HFFc6 (cell line): Measurements from ENCODE around the gene CFAP107. TPM values are rescaled to one million over a fixed set of nuclear protein-coding genes. Genes with fewer than 3 reads are reported as not detected.
"Not testable (repeated sequence)": the region's sequence is repeated elsewhere in the genome, so short reads cannot be mapped to it uniquely, and the experiment has no call there.

Source experiments
- DNase-seq: peaks from one replicate; pipeline ENCODE4 v3.0.0-alpha.2; 2018
- H3K27ac Mint-ChIP-seq: 2 replicates; pipeline ENCODE4 v1.8.0; 2020; ENCODE audit warnings: mild to moderate bottlenecking, mixed read lengths
- H3K27me3 Mint-ChIP-seq: 2 replicates; pipeline ENCODE4 v1.8.0; 2021; ENCODE audit warnings: mild to moderate bottlenecking, moderate library complexity, mixed read lengths; ENCODE audit not compliant: insufficient read depth
- H3K36me3 Mint-ChIP-seq: 2 replicates; pipeline ENCODE4 v1.8.0; 2021; ENCODE audit warnings: low read depth, mixed read lengths
- H3K4me1 Mint-ChIP-seq: 2 replicates; pipeline ENCODE4 v1.8.0; 2020; ENCODE audit warnings: low read depth, mixed read lengths
- H3K4me3 Mint-ChIP-seq: 2 replicates; pipeline ENCODE4 v1.8.0; 2020; ENCODE audit warnings: mild to moderate bottlenecking, moderate library complexity, mixed read lengths
- H3K9me3 Mint-ChIP-seq: 2 replicates; pipeline ENCODE4 v1.8.0; 2020; ENCODE audit warnings: mild to moderate bottlenecking, mixed read lengths
- CTCF ChIP-seq: fragments of 200-600 bp; sonication (generic); IDR thresholded peaks from 2 replicates; pipeline ENCODE4 v1.5.0; 2021; ENCODE audit warnings: antibody characterized with exemption, mild to moderate bottlenecking
- total RNA-seq, 6 experiments: library from RNA; stranded (reverse); fragmentation: NEBNext Ultra II Directional; extraction: Animal tissue kit (Norgen Biotek cat#: 25700); gene quantifications; 2 replicates in 1 of 6; 3 replicates in 5 of 6; pipeline ENCODE4 v1.2.3, GENCODE V29; 2021

The CFAP107 gene
- total RNA-seq, 6 experiments from 2014 or later = not detected

- Mint-ChIP-seq H3K36me3 (no peaks in the 10 kb centered on the region), H3K27me3 (peaks cover 2% of the 10 kb centered on the region; the same call in 1 of the 2 replicates), H3K4me1 (no peaks in the 10 kb centered on the region)
Measured at GRCh38 chr1:12776801-12777557, 31.0 kb downstream of the CFAP107 start.

DNA sequence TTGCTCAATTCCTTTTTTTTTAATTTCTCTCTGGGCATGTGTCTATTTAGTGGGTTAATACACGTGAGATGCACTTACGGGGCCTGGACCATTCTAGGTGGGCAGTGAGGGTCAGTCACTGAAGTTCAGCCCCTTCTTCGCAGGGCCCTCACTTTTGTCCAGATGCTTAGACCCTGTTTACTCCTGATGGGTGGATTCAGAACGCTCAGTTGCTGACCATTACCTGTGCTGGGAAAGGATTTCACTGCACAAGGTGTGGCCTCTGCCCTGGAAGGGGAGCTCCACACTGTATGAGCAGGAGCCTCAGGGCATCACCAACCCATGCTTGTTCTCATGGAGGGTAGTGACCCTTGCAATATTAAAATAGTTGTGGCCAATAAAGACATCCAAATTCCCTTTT is 32.1 kb downstream of the CFAP107 start:
- no peak for DNase-seq
- Mint-ChIP-seq H3K9me3 (peaks cover 35% of the 10 kb centered on the region), H3K27ac (no peak overlapping the region), H3K36me3 (no peaks in the 10 kb centered on the region), H3K4me1 (no peaks in the 10 kb centered on the region), H3K27me3 (peaks cover 2% of the 10 kb centered on the region; the same call in 1 of the 2 replicates), H3K4me3 (no peak overlapping the region)
- TF ChIP-seq CTCF = no peak

More at GRCh38 chr1:12776801-12777557, 31.0 kb downstream of the CFAP107 start:
- Mint-ChIP-seq H3K9me3 (peaks cover 41% of the 10 kb centered on the region), H3K4me3 (no peak overlapping the region), H3K27ac (no peak overlapping the region)
- TF ChIP-seq CTCF = no peak
- no peak for DNase-seq

GRCh38 chr1:12778907-12779306 is 32.9 kb downstream of the CFAP107 start:
- no peak overlapping the region for H3K4me3 Mint-ChIP-seq
- DNase-seq = no peak
- TF ChIP-seq CTCF = no peak
- H3K27ac Mint-ChIP-seq = no peak overlapping the region
- no peaks in the 10 kb centered on the region for H3K4me1 Mint-ChIP-seq
- H3K36me3 Mint-ChIP-seq = no peaks in the 10 kb centered on the region
- H3K27me3 Mint-ChIP-seq = 0 out of 2 replicates have a peak, but pooled peaks cover 2% of the 10 kb centered on the region
- H3K9me3 Mint-ChIP-seq = peaks cover 29% of the 10 kb centered on the region

GRCh38 chr1:12781488-12781887 is 35.5 kb downstream of the CFAP107 start:
- not testable (repeated sequence) for H3K27ac Mint-ChIP-seq, H3K27me3 Mint-ChIP-seq

GRCh38 chr1:12783783-12784182 is 37.8 kb downstream of the CFAP107 start:
- peak; percentile 50 for TF ChIP-seq CTCF
- not testable (repeated sequence) for H3K4me3 Mint-ChIP-seq, DNase-seq, H3K4me1 Mint-ChIP-seq, H3K27me3 Mint-ChIP-seq, H3K36me3 Mint-ChIP-seq, H3K27ac Mint-ChIP-seq
- peaks cover 21% of the 10 kb centered on the region for H3K9me3 Mint-ChIP-seq

More at GRCh38 chr1:12781488-12781887, 35.5 kb downstream of the CFAP107 start:
- H3K4me3 Mint-ChIP-seq, H3K36me3 Mint-ChIP-seq, H3K4me1 Mint-ChIP-seq, DNase-seq: not testable (repeated sequence)
- H3K9me3 Mint-ChIP-seq = peaks cover 22% of the 10 kb centered on the region

DNA sequence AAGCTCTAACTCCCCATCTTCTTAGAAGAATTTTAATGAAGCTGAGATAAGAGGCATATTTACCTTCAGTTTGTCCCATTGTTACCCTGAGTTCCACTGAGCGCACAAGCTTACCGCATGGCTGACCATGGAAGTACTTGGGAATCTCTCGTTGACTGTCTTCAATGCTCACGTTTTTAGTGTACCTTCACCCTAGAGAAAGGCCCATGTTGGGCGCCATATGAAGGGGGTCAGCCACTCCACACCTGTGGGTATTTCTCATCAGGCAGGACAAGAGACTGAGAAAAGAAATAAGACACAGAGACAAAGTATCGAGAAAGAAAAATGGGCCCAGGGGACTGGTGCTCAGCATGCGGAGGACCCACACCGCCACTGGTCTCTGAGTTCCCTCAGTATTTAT is 38.7 kb downstream of the CFAP107 start:
- not testable (repeated sequence) for DNase-seq

DNA sequence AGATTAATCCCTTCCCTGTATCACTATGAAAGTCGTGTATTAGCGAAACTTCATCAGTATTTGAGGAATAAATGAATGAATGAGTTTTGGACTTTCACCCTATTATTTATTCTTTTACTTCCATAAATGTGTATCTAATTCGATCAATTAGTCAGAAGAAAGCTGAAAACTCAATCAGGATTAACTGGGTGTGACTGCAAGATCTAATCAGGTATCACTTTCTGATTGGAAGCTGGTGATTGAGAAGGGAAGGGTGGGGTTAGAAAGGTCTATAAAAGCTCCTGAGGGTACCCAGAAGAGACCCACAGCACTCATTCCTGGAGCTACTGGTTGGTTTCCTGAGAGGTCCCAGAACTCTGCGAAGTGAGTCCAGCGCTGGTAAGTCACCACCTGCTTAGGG is 45.1 kb downstream of the CFAP107 start, which contains the start of gene PRAMEF1:
Gene PRAMEF1, plus strand, starts transcription at position 301 of the 400 bp plus-strand sequence. CDS start 1,831 bp downstream, outside the sequence.
- H3K27me3 Mint-ChIP-seq, H3K36me3 Mint-ChIP-seq, H3K4me3 Mint-ChIP-seq, DNase-seq, H3K4me1 Mint-ChIP-seq, H3K27ac Mint-ChIP-seq: not testable (repeated sequence)
- H3K9me3 Mint-ChIP-seq = peaks cover 16% of the 10 kb centered on the region

More for the DNA sequence above, 38.7 kb downstream of the CFAP107 start:
- H3K27ac Mint-ChIP-seq, H3K36me3 Mint-ChIP-seq, H3K27me3 Mint-ChIP-seq, H3K4me1 Mint-ChIP-seq, H3K4me3 Mint-ChIP-seq: not testable (repeated sequence)
- H3K9me3 Mint-ChIP-seq = peaks cover 21% of the 10 kb centered on the region
